ENCODE data around the gene MAN1C1. TPM values are rescaled to one million over a fixed set of nuclear protein-coding genes. Genes with fewer than 3 reads are reported as not detected.

MAN1C1 gene
- total RNA-seq, 4 donors from 2014 or later = 14.6 to 25.1 (median 17.5) TPM

DNA sequence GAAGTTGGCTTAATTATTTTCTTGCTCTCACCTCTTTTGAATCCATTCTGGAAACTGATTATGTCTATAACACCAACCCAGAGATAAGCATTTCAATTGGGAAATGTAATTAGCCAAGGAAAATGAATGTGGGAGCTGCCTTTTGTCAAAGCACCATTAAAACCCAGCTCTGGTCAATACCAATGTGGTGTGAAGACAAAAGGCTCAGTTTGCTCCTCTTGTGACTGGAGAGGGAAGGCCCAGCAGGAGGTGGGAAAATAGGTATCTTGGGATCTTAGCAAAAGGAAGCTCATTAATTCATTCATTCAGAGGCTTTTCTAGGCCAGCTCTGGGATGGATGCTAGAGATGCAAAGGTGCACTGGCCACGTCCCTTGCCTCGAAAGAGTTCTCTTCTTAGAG, 108.4 kb downstream of the MAN1C1 start:
- Histone ChIP-seq H3K27ac (no peak overlapping the region), H3K9me3 (no peaks in the 10 kb centered on the region), H3K4me1 (peaks cover 0 to 23% (median 4%) of the 10 kb centered on the region in 4 donors), H3K36me3 (no peaks in the 10 kb centered on the region), H3K27me3 (no peaks in the 10 kb centered on the region), H3K4me3 (no peak overlapping the region)
- 91 to 93% methylated on average over 2 of the region's 2 CpGs for WGBS, 2 donors
- DNase-seq (ENCODE audit: low spot score in 2 of 2) = no peak
- TF ChIP-seq, protein P1, sequence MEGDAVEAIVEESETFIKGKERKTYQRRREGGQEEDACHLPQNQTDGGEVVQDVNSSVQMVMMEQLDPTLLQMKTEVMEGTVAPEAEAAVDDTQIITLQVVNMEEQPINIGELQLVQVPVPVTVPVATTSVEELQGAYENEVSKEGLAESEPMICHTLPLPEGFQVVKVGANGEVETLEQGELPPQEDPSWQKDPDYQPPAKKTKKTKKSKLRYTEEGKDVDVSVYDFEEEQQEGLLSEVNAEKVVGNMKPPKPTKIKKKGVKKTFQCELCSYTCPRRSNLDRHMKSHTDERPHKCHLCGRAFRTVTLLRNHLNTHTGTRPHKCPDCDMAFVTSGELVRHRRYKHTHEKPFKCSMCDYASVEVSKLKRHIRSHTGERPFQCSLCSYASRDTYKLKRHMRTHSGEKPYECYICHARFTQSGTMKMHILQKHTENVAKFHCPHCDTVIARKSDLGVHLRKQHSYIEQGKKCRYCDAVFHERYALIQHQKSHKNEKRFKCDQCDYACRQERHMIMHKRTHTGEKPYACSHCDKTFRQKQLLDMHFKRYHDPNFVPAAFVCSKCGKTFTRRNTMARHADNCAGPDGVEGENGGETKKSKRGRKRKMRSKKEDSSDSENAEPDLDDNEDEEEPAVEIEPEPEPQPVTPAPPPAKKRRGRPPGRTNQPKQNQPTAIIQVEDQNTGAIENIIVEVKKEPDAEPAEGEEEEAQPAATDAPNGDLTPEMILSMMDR (IDR thresholded peaks at IDR 0.05) = no peak
- TF ChIP-seq POLR2A (IDR thresholded peaks at IDR 0.05) (no peak), EP300 (IDR thresholded peaks at IDR 0.05) (no peak)

GRCh38 chr1:25725482-25725881, 108.9 kb downstream of the MAN1C1 start:
- no peak for DNase-seq (ENCODE audit: low spot score in 2 of 2)
- Histone ChIP-seq H3K27ac (no peak overlapping the region), H3K9me3 (no peaks in the 10 kb centered on the region), H3K27me3 (no peaks in the 10 kb centered on the region), H3K4me1 (peaks cover 0 to 28% (median 6%) of the 10 kb centered on the region in 4 donors), H3K4me3 (no peak overlapping the region), H3K36me3 (no peaks in the 10 kb centered on the region)
- TF ChIP-seq POLR2A (IDR thresholded peaks at IDR 0.05) = no peak
- TF ChIP-seq EP300 (IDR thresholded peaks at IDR 0.05) = no peak
- TF ChIP-seq, protein P1 (IDR thresholded peaks at IDR 0.05) = no peak
- 84 to 87% methylated on average over 8 of the region's 8 CpGs for WGBS, 2 donors

- DNase-seq (ENCODE audit: low spot score in 2 of 2) = no peak
- TF ChIP-seq POLR2A (IDR thresholded peaks at IDR 0.05) (no peak), EP300 (IDR thresholded peaks at IDR 0.05) (no peak)
- TF ChIP-seq, protein P1 (IDR thresholded peaks at IDR 0.05) = no peak
- H3K27ac ChIP-seq = peak overlapping the region in 1 of 4 donors; percentile 47
Measured at GRCh38 chr1:25727088-25727487, 110.5 kb downstream of the MAN1C1 start.

GRCh38 chr1:25727635-25728286, 111.2 kb downstream of the MAN1C1 start:
- TF ChIP-seq EP300 (IDR thresholded peaks at IDR 0.05) (peak in 1 of 2 donors; percentile 7), POLR2A (IDR thresholded peaks at IDR 0.05) (no peak)
- TF ChIP-seq, protein P1 (IDR thresholded peaks at IDR 0.05) = no peak
- no peaks in the 10 kb centered on the region for H3K36me3 ChIP-seq
- WGBS, 2 donors = 26 to 31% methylated on average over 11 to 12 of the region's 12 CpGs
- peaks cover 0 to 35% (median 6%) of the 10 kb centered on the region in 4 donors for H3K4me1 ChIP-seq
- peak overlapping the region in 1 of 4 donors; percentile 47 for H3K27ac ChIP-seq
- H3K9me3 ChIP-seq = no peaks in the 10 kb centered on the region
- H3K4me3 ChIP-seq = no peak overlapping the region
- DNase-seq (ENCODE audit: low spot score in 2 of 2) = peak in 1 of 2 donors; percentile 36
- no peaks in the 10 kb centered on the region for H3K27me3 ChIP-seq

More at GRCh38 chr1:25727088-25727487, 110.5 kb downstream of the MAN1C1 start:
- H3K9me3 ChIP-seq = no peaks in the 10 kb centered on the region
- H3K4me1 ChIP-seq = peaks cover 0 to 35% (median 6%) of the 10 kb centered on the region in 4 donors
- H3K27me3 ChIP-seq = no peaks in the 10 kb centered on the region
- no peak overlapping the region for H3K4me3 ChIP-seq
- WGBS, 2 donors = 59 to 63% methylated on average over 8 of the region's 8 CpGs
- H3K36me3 ChIP-seq = no peaks in the 10 kb centered on the region

DNA sequence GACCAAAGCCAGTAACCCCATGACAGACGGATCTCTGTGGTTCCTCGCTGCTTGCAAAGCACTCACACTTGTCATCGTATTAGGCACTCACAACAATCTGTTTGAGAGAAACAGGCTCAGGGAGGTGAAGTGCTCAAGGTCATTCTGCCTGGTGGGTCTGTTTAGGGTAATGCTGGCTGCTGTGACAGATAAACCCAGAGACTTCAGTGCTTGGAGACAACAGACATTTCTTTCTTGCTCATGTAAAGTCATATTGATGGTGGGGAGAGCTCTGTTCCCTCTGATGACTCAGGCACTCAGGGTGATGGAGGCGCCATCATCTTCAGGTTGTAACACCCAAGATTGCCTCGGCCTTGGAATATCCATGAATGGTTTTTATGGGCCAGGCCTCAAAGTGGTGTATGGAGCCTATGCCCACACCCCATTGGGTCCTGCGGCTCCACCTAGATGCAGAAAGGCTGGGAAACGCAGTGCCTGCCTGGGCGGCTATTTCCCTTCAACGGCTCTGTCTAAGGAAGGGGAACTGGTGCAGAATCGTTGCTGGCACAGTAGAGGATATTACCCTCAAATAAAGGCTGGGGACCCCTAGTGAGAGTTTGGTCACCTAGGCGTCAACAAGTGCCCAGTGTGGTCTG, 111.8 kb downstream of the MAN1C1 start:
- WGBS, 2 donors = 76 to 81% methylated on average over 9 to 11 of the region's 11 CpGs
- Histone ChIP-seq H3K4me3 (no peak overlapping the region), H3K9me3 (no peaks in the 10 kb centered on the region), H3K27ac (peak overlapping the region in 1 of 4 donors; percentile 46), H3K27me3 (no peaks in the 10 kb centered on the region), H3K4me1 (peaks cover 0 to 35% (median 6%) of the 10 kb centered on the region in 4 donors), H3K36me3 (no peaks in the 10 kb centered on the region)
- DNase-seq (ENCODE audit: low spot score in 2 of 2) = no peak
- TF ChIP-seq EP300 (IDR thresholded peaks at IDR 0.05) (no peak), POLR2A (IDR thresholded peaks at IDR 0.05) (no peak)
- TF ChIP-seq, protein P1 (IDR thresholded peaks at IDR 0.05) = no peak
